ENCODE data around the gene BAHD1. TPM values are rescaled to one million over a fixed set of nuclear protein-coding genes. Genes with fewer than 3 reads are reported as not detected.

Gene BAHD1
- total RNA-seq, 1 donor from 2014 or later, result 16.2 TPM

GRCh38 chr15:40479024-40479423, 38.3 kb downstream of the BAHD1 start:
- ATAC-seq (ENCODE audit: poor library complexity) (no peak), DNase-seq (no peak)
- intact Hi-C loops (cut with DNase I), result no loop called here

DNA sequence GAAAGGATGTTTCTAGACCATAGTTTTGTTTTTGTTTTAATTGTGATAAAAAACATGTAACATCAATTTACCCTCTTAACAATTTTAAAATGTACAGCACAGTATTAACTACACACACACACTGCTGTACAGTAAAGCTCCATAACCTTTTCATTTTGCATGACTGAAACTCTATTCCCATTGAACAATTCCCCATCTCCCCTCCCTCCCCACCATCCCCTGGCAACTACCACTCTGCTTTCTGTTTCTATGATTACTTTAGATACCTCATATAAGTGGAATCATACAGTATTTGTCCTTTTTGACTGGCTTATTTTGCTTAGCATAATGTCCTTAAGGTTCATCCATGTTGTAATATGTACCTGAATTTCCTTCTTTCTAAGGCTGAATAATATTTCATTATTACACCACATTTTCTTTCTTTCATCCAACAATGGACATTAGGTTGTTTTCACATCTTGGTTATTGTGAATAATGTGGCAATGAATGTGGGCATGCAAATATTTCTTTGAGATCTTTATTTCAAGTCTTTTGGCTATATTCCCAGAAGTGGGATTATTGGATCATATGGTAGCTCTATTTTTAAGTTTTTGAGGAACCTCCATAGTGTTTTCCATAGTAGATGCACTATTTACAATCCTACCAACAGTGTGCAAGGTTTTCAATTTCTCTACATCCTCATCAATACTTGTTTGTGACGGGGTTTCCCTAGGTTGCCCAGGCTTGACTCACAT, 40.8 kb downstream of the BAHD1 start:
- ATAC-seq (ENCODE audit: poor library complexity) (no peak), DNase-seq (no peak)
- intact Hi-C loops (cut with DNase I), result no loop called here

GRCh38 chr15:40483919-40484318, 43.2 kb downstream of the BAHD1 start:
- no peak for ATAC-seq (ENCODE audit: poor library complexity)
- DNase-seq, result no peak
- intact Hi-C loops (cut with DNase I), result no loop called here

- DNase-seq (no peak), ATAC-seq (ENCODE audit: poor library complexity) (no peak)
- intact Hi-C loops (cut with DNase I), result no loop called here
Measured at GRCh38 chr15:40486066-40486770, 45.5 kb downstream of the BAHD1 start.

DNA sequence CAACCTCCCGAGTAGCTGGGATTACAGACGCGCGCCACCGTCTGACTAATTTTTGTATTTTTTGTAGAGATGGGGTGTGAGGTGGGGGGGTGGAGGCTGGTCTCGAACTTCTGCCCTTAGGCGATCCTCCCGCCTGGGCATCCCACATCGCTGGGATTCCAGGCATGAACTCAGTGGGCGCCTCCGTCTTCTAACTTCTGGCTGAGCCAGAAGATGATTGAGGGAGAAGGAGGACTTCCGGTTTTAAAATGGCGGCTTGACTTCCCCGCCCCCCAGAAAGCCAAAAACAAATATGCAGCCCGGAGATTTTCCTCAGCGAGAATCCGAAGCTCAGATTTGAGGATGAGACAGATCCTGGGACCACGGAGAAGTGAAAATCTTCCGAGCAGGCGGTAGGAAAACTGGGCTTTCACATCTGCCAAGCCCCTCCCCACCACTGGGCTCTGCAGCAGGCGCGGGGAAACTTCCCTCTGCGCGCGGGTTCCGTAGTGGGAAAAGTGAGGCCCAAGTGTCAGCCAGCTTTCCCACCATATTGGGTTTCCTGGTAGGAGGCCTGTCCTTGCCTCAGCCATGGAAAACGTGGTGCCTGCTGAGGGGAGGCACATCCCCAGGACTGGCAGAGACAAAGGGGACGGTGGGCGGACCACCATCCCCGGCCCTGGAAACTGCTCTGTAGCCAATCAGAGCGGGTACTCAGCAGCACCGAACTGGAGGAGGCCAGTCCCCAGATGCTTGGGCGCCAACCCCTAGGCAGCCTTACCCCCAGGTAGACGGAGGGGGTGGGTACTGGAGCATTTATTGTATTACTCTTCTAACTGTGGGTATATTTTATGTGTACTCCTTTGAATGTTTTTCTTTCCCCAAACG, 47.3 kb downstream of the BAHD1 start:
- ATAC-seq (ENCODE audit: poor library complexity), result no peak
- DNase-seq, result no peak
- intact Hi-C loops (cut with DNase I), result no loop called here

DNA sequence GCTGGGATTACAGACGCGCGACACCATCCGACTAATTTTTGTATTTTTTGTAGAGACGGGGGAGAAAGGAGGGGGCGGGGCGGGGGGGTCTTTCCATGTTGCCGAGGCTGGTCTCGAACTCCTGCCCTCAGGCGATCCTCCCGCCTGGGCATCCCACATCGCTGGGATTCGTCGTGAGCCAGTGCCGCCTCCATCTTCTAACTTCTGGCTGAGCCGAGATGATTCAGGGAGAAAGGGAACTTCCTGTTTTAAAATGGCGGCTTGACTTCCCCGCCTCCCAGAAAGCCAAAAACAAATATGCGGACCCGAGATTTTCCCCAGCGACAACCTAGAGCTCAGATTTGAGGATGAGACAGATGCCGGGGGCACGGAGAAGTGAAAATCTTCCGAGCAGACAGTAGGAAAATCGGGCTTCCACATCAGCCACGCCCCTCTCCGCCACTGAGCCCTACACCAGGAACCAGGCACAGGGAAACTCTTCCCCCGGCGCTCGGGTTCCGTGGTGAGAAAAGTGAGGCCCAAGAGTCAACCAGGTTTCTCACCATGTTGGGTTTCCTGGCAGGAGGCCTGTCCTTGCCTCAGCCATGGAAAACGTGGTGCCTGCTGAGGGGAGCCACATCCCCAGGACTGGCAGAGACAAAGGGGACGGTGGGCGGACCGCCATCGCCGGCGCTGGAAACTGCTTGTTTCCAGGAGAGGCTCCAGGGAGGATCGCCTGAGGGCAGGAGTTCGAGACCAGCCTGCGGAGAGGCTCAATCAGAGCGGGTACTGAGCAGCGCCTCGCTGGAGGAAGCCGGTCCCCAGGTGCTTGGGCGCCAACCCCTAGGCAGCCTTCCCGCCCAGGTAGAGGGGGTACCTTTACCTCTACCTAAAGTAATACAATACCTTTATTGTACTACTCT, 48.8 kb downstream of the BAHD1 start:
- intact Hi-C loops (cut with DNase I), result no loop called here
- no peak for DNase-seq
- no peak for ATAC-seq (ENCODE audit: poor library complexity)

GRCh38 chr15:40493089-40493840, 52.5 kb downstream of the BAHD1 start:
- no peak for DNase-seq
- no peak for ATAC-seq (ENCODE audit: poor library complexity)

DNA sequence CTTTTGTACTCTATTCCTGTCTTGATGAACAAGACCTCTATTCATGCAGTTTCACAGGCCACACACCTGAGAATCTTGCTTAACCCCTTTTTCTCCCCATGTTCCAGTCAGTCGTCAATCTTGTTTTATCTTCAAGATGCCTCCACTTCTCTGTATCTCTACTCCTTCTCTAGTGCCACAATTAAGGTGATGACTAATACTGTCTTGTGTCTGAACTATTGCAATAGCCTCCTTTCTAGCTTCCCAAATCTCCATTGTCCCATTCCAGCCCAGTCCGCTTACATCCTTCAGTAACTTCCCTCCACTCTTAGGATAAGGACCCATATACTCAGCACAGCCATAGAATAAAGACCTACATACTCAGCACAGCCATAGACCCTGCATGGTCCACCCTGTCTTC, 54.8 kb downstream of the BAHD1 start:
- ATAC-seq (ENCODE audit: poor library complexity) (no peak), DNase-seq (no peak)
- intact Hi-C loops (cut with DNase I), result no loop called here

More at GRCh38 chr15:40493089-40493840, 52.5 kb downstream of the BAHD1 start:
- intact Hi-C loops (cut with DNase I), result no loop called here

GRCh38 chr15:40498418-40498817, 57.7 kb downstream of the BAHD1 start:
- no peak for ATAC-seq (ENCODE audit: poor library complexity)
- intact Hi-C loops (cut with DNase I), result no loop called here

GRCh38 chr15:40498891-40499290, 58.1 kb downstream of the BAHD1 start:
- ATAC-seq (ENCODE audit: poor library complexity) (no peak), DNase-seq (no peak)
- intact Hi-C loops (cut with DNase I), result no loop called here

More at GRCh38 chr15:40498418-40498817, 57.7 kb downstream of the BAHD1 start:
- DNase-seq, result no peak

GRCh38 chr15:40499931-40500330, 59.2 kb downstream of the BAHD1 start:
- no peak for ATAC-seq (ENCODE audit: poor library complexity)
- intact Hi-C loops (cut with DNase I), result no loop called here
- no peak for DNase-seq

- ATAC-seq (ENCODE audit: poor library complexity) (no peak), DNase-seq (no peak)
- intact Hi-C loops (cut with DNase I), result no loop called here
Measured at GRCh38 chr15:40500568-40501330, 60.0 kb downstream of the BAHD1 start.

- intact Hi-C loops (cut with DNase I), result no loop called here
- no peak for DNase-seq
- no peak for ATAC-seq (ENCODE audit: poor library complexity)
Measured at GRCh38 chr15:40501487-40501886, 60.7 kb downstream of the BAHD1 start.

DNA sequence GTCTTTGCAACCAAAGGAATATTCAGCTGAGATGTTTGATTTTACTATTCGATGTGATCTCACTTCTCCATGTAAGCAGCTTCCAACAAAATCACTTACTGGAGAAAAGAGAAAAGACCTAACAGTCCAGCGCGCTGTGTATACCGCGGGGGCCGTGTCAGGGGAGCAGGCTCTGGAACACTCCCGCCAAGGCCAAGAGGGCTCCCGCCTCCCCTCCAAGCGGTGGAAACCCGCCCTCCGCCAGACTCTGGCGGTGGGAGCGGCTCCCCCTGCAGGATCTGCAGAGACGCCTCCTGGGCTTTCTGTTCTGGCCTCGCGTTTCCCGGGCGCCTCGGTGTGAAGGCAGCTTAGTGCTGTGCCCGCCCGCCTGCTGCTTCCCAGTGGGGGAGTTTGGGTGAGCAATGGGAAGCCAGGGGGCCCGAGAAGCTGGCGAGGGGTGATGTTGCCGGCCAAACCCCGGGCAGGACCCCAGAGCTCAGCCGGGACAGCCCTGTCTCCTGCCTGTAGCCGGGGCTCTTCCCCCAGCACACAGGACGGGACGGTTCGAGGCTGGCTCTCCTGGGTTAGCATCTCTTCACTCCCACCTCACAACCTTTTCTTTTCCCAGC, 66.3 kb downstream of the BAHD1 start:
- ATAC-seq (ENCODE audit: poor library complexity), result peak; percentile 90
- intact Hi-C loops (cut with DNase I), result no loop called here
- DNase-seq, result peak; percentile 84

DNA sequence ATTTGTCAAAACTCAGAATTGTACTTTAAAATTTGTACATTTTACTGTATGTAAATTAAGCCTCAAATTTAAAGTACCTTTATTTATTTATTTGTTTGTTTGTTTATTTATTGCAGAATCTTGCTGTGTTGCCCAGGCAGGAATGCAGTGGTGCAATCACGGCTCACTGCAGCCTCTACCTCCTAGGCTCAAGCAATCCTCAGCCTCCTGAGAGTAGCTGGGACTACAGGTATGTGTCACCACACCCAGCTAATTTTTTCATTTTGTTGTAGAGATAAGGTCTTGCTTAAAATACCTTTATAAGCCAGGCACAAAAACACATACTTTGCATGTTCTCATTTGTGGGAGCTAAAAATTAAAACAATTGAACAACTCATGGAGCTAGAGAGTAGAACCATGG, 67.5 kb downstream of the BAHD1 start:
- DNase-seq, result no peak
- no peak for ATAC-seq (ENCODE audit: poor library complexity)
- intact Hi-C loops (cut with DNase I), result no loop called here

- intact Hi-C loops (cut with DNase I), result loop anchor here (10.0 kb wide), 1 partner anchor 85 kb away; the partner anchor contains the start of gene KNL1
- DNase-seq (no peak), ATAC-seq (ENCODE audit: poor library complexity) (no peak)
Measured at GRCh38 chr15:40510201-40510600, 69.4 kb downstream of the BAHD1 start.

DNA sequence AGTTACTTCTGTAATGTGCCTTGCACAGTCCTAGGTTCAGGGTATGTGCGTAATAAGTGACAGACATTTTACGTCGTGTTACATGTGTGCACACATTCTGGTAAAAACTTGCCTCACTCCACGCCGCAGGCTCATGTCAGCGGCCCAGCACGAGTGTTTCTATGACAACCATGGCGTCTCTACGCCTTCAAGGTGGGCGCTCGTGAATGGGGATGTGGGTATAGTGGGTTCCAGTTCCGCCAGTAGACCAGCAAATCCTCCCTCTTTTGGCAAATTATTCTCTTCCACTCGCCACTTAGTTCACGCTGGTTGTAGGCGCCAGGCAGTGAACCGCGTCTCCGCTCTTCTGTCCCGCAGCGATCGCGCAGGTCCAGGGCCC, 70.3 kb downstream of the BAHD1 start:
- DNase-seq (no peak), ATAC-seq (ENCODE audit: poor library complexity) (peak; percentile 7)
- intact Hi-C loops (cut with DNase I), result loop anchor here (10.0 kb wide), 1 partner anchor 84 kb away; the partner anchor contains the start of gene KNL1

All from Right ventricle myocardium superior (tissue), 1 donor.